Kidney (tissue), 14 donors: ENCODE results near the gene BLCAP. TPM values are rescaled to one million over a fixed set of nuclear protein-coding genes. Genes with fewer than 3 reads are reported as not detected.

ENCODE experiments used
- DNase-seq, 5 donors: peaks; one replicate each; pipeline ENCODE4 v3.0.0-alpha.2; 2013 to 2020
- FAIRE-seq: peaks from 2 replicates; lab custom pipeline; 2012; peaks lifted over from hg19 to GRCh38; lab: Jason Lieb, UNC
- H3K27ac ChIP-seq, 2 donors: one replicate each; pipeline ENCODE4 v1.7.0; 2013; ENCODE audit warnings: low read depth in 2 of 2, low read length in 2 of 2, inconsistent platforms in 1 of 2
- H3K27me3 ChIP-seq: one replicate; pipeline ENCODE4 v1.7.1; 2013; ENCODE audit warnings: low read length, inconsistent platforms; ENCODE audit not compliant: control insufficient read depth, insufficient read depth
- H3K36me3 ChIP-seq, 3 donors: one replicate each; pipeline versions ENCODE4 v1.7.0 to v1.7.1; 2013; ENCODE audit warnings: low read length in 3 of 3, control low read depth in 1 of 3, inconsistent platforms in 1 of 3; ENCODE audit not compliant: insufficient read depth in 3 of 3, control insufficient read depth in 2 of 3
- H3K4me1 ChIP-seq, 3 donors: one replicate each; pipeline versions ENCODE4 v1.7.0 to v1.7.1; 2013; ENCODE audit warnings: low read length in 3 of 3, inconsistent platforms in 1 of 3, low read depth in 1 of 3; ENCODE audit not compliant: control insufficient read depth in 2 of 3, insufficient read depth in 2 of 3
- H3K4me3 ChIP-seq, 3 donors: one replicate each; pipeline versions ENCODE4 v1.7.0 to v1.8.1; 2013; ENCODE audit warnings: low read length in 3 of 3, control low read depth in 1 of 3, inconsistent platforms in 1 of 3
- H3K9ac ChIP-seq, 3 donors: one replicate each; pipeline versions ENCODE4 v1.7.0 to v1.7.1; 2013; ENCODE audit warnings: low read length in 3 of 3, control low read depth in 1 of 3, inconsistent platforms in 1 of 3
- H3K9me3 ChIP-seq, 3 donors: one replicate each; pipeline versions ENCODE4 v1.7.0 to v1.7.1; 2013; ENCODE audit warnings: low read length in 3 of 3, control low read depth in 1 of 3, inconsistent platforms in 1 of 3; ENCODE audit not compliant: control insufficient read depth in 2 of 3, insufficient read depth in 1 of 3
- intact Hi-C: fragments of 100-400 bp; cut with DNase I; formaldehyde crosslinking; loops from one replicate; pipeline ENCODE4 v1.11.1; 2022
- polyA plus RNA-seq: library from polyadenylated mRNA; stranded (reverse); fragments of 350-450 nt; fragmentation: Illumina TruSeq; extraction: RNeasy Lipid Tissue Mini Kit (QIAGEN cat#74804); gene quantifications from one replicate; pipeline ENCODE4 v1.2.3, GENCODE V29; 2014; ENCODE audit warnings: low read depth, low replicate concordance; ENCODE audit not compliant: insufficient read depth
- total RNA-seq: library from RNA; stranded (reverse); fragmentation: NEBNext Ultra II Directional; extraction: Animal tissue kit (Norgen Biotek cat#: 25700); gene quantifications from one replicate; pipeline ENCODE4 v1.2.1, GENCODE V29; 2021
- TF ChIP-seq, protein P1 (sequence below): IDR thresholded peaks from 3 replicates; pipeline ENCODE4 v1.5.1; 2012; ENCODE audit warnings: mild to moderate bottlenecking, moderate library complexity, borderline replicate concordance; ENCODE audit not compliant: insufficient read depth; ENCODE audit errors: extremely low read depth
- donor health status: control.
- donor health status: control.
- donor health status: control.
- donor health status: control.
- donor health status: control.
- donor health status: DM: yes; HTN: yes; CAD: no.
- donor health status: Normal renal cell carcinoma (clear cell type).

Gene BLCAP
- total and polyA plus RNA-seq, 2 donors from 2014 or later: 76.1 to 106 TPM

DNA sequence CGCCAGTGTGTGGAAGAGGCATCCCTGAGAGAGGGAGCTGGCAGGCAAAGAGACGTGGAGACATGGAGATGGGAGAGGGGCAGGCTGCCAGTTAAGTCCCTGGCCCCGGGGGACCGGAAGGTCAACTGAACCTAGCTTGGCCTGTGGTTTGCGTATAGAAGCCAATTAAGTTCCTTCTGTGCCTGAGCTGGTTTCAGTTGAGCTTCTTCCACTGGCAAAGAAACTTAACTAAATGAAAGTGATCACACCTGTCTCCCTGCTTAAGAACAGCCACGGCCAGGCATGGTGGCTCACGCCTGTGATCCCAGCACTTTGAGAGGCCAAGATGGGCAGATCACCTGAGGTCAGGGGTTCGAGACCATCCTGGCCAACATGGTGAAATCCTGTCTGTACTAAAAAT is 33.4 kb downstream of the BLCAP start:
- Histone ChIP-seq H3K36me3 (peaks cover 0 to 2% (median 0%) of the 10 kb centered on the region in 3 donors), H3K27ac (no peak overlapping the region), H3K4me3 (no peak overlapping the region), H3K27me3 (no peaks in the 10 kb centered on the region), H3K9ac (no peak overlapping the region), H3K9me3 (no peaks in the 10 kb centered on the region), H3K4me1 (no peaks in the 10 kb centered on the region)
- FAIRE-seq (no peak), DNase-seq (peak in 1 of 5 donors; percentile 13)
- TF ChIP-seq, protein P1, sequence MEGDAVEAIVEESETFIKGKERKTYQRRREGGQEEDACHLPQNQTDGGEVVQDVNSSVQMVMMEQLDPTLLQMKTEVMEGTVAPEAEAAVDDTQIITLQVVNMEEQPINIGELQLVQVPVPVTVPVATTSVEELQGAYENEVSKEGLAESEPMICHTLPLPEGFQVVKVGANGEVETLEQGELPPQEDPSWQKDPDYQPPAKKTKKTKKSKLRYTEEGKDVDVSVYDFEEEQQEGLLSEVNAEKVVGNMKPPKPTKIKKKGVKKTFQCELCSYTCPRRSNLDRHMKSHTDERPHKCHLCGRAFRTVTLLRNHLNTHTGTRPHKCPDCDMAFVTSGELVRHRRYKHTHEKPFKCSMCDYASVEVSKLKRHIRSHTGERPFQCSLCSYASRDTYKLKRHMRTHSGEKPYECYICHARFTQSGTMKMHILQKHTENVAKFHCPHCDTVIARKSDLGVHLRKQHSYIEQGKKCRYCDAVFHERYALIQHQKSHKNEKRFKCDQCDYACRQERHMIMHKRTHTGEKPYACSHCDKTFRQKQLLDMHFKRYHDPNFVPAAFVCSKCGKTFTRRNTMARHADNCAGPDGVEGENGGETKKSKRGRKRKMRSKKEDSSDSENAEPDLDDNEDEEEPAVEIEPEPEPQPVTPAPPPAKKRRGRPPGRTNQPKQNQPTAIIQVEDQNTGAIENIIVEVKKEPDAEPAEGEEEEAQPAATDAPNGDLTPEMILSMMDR: no peak
- intact Hi-C loops: no loop called here

DNA sequence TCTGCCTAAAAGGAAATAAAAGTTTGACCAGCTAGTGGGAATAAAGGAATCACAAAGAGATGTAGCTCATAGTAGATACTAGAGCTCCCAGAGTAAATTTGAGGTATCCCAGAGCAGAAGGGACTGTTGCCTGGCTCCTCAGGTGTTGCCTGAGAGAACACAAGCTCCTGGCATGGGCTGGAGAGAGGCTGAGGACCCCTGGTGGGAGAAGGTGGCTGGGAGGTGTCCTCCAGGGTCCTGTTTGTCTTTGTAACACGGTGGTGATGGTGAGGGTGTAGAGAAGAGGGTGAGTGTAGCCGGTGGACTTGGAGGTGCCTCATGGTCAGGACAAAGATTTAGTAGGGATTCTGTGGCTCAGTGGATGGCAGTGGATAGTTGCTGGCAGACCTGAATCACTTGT is 34.7 kb downstream of the BLCAP start:
- Histone ChIP-seq H3K27ac (no peak overlapping the region), H3K4me3 (no peak overlapping the region), H3K27me3 (no peaks in the 10 kb centered on the region), H3K9me3 (no peaks in the 10 kb centered on the region), H3K36me3 (peaks cover 0 to 2% (median 0%) of the 10 kb centered on the region in 3 donors), H3K9ac (no peak overlapping the region), H3K4me1 (no peaks in the 10 kb centered on the region)
- intact Hi-C loops: no loop called here
- FAIRE-seq (no peak), DNase-seq (peak in 1 of 5 donors; percentile 9)
- TF ChIP-seq, protein P1: no peak

DNA sequence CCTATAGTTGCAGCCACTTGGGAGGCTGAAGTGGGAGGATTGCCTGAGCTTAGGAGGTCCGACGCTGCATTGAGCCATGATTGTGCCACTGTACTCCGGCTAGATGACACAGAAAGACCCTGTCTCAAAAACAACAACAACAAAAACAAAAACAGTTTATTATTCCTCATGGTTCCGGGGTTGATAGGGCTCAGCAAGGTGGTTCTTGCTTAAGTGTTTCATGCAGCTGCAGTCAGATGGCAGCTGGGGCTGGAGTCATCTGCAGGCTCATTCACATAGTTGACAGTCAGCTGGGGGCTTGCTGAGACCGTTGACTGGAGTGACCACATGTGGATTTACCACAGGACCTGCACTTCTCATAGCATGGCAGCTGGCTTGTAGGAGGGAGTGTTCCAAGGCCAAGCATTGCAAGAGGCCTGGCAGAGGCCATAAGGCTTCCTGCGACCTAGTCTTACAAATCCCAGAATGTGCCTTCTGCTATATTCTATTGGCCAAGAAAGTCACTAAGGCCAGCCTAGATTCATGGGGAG is 35.5 kb downstream of the BLCAP start:
- FAIRE-seq (no peak), DNase-seq (peak in 1 of 5 donors; percentile 9)
- H3K36me3 ChIP-seq: peaks cover 0 to 2% (median 0%) of the 10 kb centered on the region in 3 donors
- no peak overlapping the region for H3K4me3 ChIP-seq
- intact Hi-C loops: no loop called here
- H3K9ac ChIP-seq: no peak overlapping the region
- H3K27me3 ChIP-seq: no peaks in the 10 kb centered on the region
- no peak overlapping the region for H3K27ac ChIP-seq
- H3K4me1 ChIP-seq: no peaks in the 10 kb centered on the region
- TF ChIP-seq, protein P1: no peak
- H3K9me3 ChIP-seq: no peaks in the 10 kb centered on the region
